ENCODE data around the gene CCDC80. TPM values are rescaled to one million over a fixed set of nuclear protein-coding genes. Genes with fewer than 3 reads are reported as not detected.
A peak's percentile ranks its signal among the peaks of the same experiment; 100 is the strongest.

The CCDC80 gene
- polyA plus RNA-seq, 1 donor: 27.6 TPM

- Histone ChIP-seq H3K4me3 (ENCODE audit: low read length) (no peak overlapping the region), H3K9me3 (ENCODE audit: control insufficient read depth, low read depth, low read length) (peaks cover 2% of the 10 kb centered on the region), H3K36me3 (ENCODE audit: control insufficient read depth, insufficient read depth, low read length) (no peaks in the 10 kb centered on the region), H3K27me3 (ENCODE audit: control insufficient read depth, insufficient read depth, low read length) (peaks cover 3% of the 10 kb centered on the region), H3K27ac (ENCODE audit: low read length) (peak overlapping the region; percentile 13), H3K4me1 (ENCODE audit: control insufficient read depth, insufficient read depth, low read length) (no peaks in the 10 kb centered on the region)
- DNase-seq: no peak
- WGBS (ENCODE audit: insufficient coverage, low lambda C conversion rate): 84% methylated on average over 2 of the region's 4 CpGs
Measured at GRCh38 chr3:112634786-112635541, 6.0 kb downstream of the CCDC80 start.

- H3K36me3 ChIP-seq (ENCODE audit: control insufficient read depth, insufficient read depth, low read length): no peaks in the 10 kb centered on the region
- no peaks in the 10 kb centered on the region for H3K4me1 ChIP-seq (ENCODE audit: control insufficient read depth, insufficient read depth, low read length)
- no peak overlapping the region for H3K4me3 ChIP-seq (ENCODE audit: low read length)
- DNase-seq: no peak
- H3K9me3 ChIP-seq (ENCODE audit: control insufficient read depth, low read depth, low read length): peaks cover 2% of the 10 kb centered on the region
- no peaks in the 10 kb centered on the region for H3K27me3 ChIP-seq (ENCODE audit: control insufficient read depth, insufficient read depth, low read length)
- H3K27ac ChIP-seq (ENCODE audit: low read length): no peak overlapping the region
- WGBS (ENCODE audit: insufficient coverage, low lambda C conversion rate): 50% methylated on average over 1 of the region's 1 CpG
Measured at GRCh38 chr3:112633757-112634156, 7.2 kb downstream of the CCDC80 start.

GRCh38 chr3:112633191-112633590 is 7.8 kb downstream of the CCDC80 start:
- no peaks in the 10 kb centered on the region for H3K36me3 ChIP-seq (ENCODE audit: control insufficient read depth, insufficient read depth, low read length)
- 80% methylated on average over 1 of the region's 3 CpGs for WGBS (ENCODE audit: insufficient coverage, low lambda C conversion rate)
- H3K4me3 ChIP-seq (ENCODE audit: low read length): no peak overlapping the region
- no peak for DNase-seq
- no peaks in the 10 kb centered on the region for H3K27me3 ChIP-seq (ENCODE audit: control insufficient read depth, insufficient read depth, low read length)
- H3K4me1 ChIP-seq (ENCODE audit: control insufficient read depth, insufficient read depth, low read length): no peaks in the 10 kb centered on the region
- no peak overlapping the region for H3K27ac ChIP-seq (ENCODE audit: low read length)
- peaks cover under 1% of the 10 kb centered on the region for H3K9me3 ChIP-seq (ENCODE audit: control insufficient read depth, low read depth, low read length)

- no peak for DNase-seq
- H3K9me3 ChIP-seq (ENCODE audit: control insufficient read depth, low read depth, low read length): no peaks in the 10 kb centered on the region
- no peaks in the 10 kb centered on the region for H3K27me3 ChIP-seq (ENCODE audit: control insufficient read depth, insufficient read depth, low read length)
- no peak overlapping the region for H3K4me3 ChIP-seq (ENCODE audit: low read length)
- H3K36me3 ChIP-seq (ENCODE audit: control insufficient read depth, insufficient read depth, low read length): no peaks in the 10 kb centered on the region
- no CpG with 5 or more reads among the region's 4 CpGs for WGBS (ENCODE audit: insufficient coverage, low lambda C conversion rate)
- no peaks in the 10 kb centered on the region for H3K4me1 ChIP-seq (ENCODE audit: control insufficient read depth, insufficient read depth, low read length)
- H3K27ac ChIP-seq (ENCODE audit: low read length): no peak overlapping the region
Measured at GRCh38 chr3:112632596-112632995, 8.3 kb downstream of the CCDC80 start.

GRCh38 chr3:112631257-112631656 is 9.7 kb downstream of the CCDC80 start:
- DNase-seq: no peak
- no peak overlapping the region for H3K4me3 ChIP-seq (ENCODE audit: low read length)
- no peaks in the 10 kb centered on the region for H3K36me3 ChIP-seq (ENCODE audit: control insufficient read depth, insufficient read depth, low read length)
- no peak overlapping the region for H3K27ac ChIP-seq (ENCODE audit: low read length)
- 92% methylated on average over 2 of the region's 3 CpGs for WGBS (ENCODE audit: insufficient coverage, low lambda C conversion rate)
- H3K4me1 ChIP-seq (ENCODE audit: control insufficient read depth, insufficient read depth, low read length): no peaks in the 10 kb centered on the region
- H3K27me3 ChIP-seq (ENCODE audit: control insufficient read depth, insufficient read depth, low read length): no peaks in the 10 kb centered on the region
- H3K9me3 ChIP-seq (ENCODE audit: control insufficient read depth, low read depth, low read length): no peaks in the 10 kb centered on the region

- Histone ChIP-seq H3K27me3 (ENCODE audit: control insufficient read depth, insufficient read depth, low read length) (no peaks in the 10 kb centered on the region), H3K27ac (ENCODE audit: low read length) (no peak overlapping the region), H3K4me1 (ENCODE audit: control insufficient read depth, insufficient read depth, low read length) (no peaks in the 10 kb centered on the region), H3K36me3 (ENCODE audit: control insufficient read depth, insufficient read depth, low read length) (no peaks in the 10 kb centered on the region), H3K4me3 (ENCODE audit: low read length) (no peak overlapping the region), H3K9me3 (ENCODE audit: control insufficient read depth, low read depth, low read length) (no peaks in the 10 kb centered on the region)
- 17% methylated on average over 1 of the region's 7 CpGs for WGBS (ENCODE audit: insufficient coverage, low lambda C conversion rate)
- peak in 1 of 2 donors; percentile 20 for DNase-seq
Measured at GRCh38 chr3:112629425-112629824, 11.5 kb downstream of the CCDC80 start.

GRCh38 chr3:112627919-112628466 is 12.9 kb downstream of the CCDC80 start:
- no CpG with 5 or more reads among the region's 1 CpG for WGBS (ENCODE audit: insufficient coverage, low lambda C conversion rate)
- Histone ChIP-seq H3K36me3 (ENCODE audit: control insufficient read depth, insufficient read depth, low read length) (no peaks in the 10 kb centered on the region), H3K9me3 (ENCODE audit: control insufficient read depth, low read depth, low read length) (no peaks in the 10 kb centered on the region), H3K27me3 (ENCODE audit: control insufficient read depth, insufficient read depth, low read length) (no peaks in the 10 kb centered on the region), H3K4me1 (ENCODE audit: control insufficient read depth, insufficient read depth, low read length) (no peaks in the 10 kb centered on the region), H3K27ac (ENCODE audit: low read length) (no peak overlapping the region), H3K4me3 (ENCODE audit: low read length) (no peak overlapping the region)
- DNase-seq: no peak

GRCh38 chr3:112627419-112627818 is 13.5 kb downstream of the CCDC80 start:
- WGBS (ENCODE audit: insufficient coverage, low lambda C conversion rate): 88% methylated on average over 1 of the region's 4 CpGs
- no peak overlapping the region for H3K27ac ChIP-seq (ENCODE audit: low read length)
- no peak overlapping the region for H3K4me3 ChIP-seq (ENCODE audit: low read length)
- no peak for DNase-seq
- no peaks in the 10 kb centered on the region for H3K9me3 ChIP-seq (ENCODE audit: control insufficient read depth, low read depth, low read length)
- no peaks in the 10 kb centered on the region for H3K27me3 ChIP-seq (ENCODE audit: control insufficient read depth, insufficient read depth, low read length)
- H3K36me3 ChIP-seq (ENCODE audit: control insufficient read depth, insufficient read depth, low read length): no peaks in the 10 kb centered on the region
- H3K4me1 ChIP-seq (ENCODE audit: control insufficient read depth, insufficient read depth, low read length): no peaks in the 10 kb centered on the region

- no peaks in the 10 kb centered on the region for H3K4me1 ChIP-seq (ENCODE audit: control insufficient read depth, insufficient read depth, low read length)
- DNase-seq: no peak
- H3K36me3 ChIP-seq (ENCODE audit: control insufficient read depth, insufficient read depth, low read length): no peaks in the 10 kb centered on the region
- no peak overlapping the region for H3K27ac ChIP-seq (ENCODE audit: low read length)
- no peaks in the 10 kb centered on the region for H3K9me3 ChIP-seq (ENCODE audit: control insufficient read depth, low read depth, low read length)
- H3K27me3 ChIP-seq (ENCODE audit: control insufficient read depth, insufficient read depth, low read length): no peaks in the 10 kb centered on the region
- H3K4me3 ChIP-seq (ENCODE audit: low read length): no peak overlapping the region
- 88% methylated on average over 1 of the region's 1 CpG for WGBS (ENCODE audit: insufficient coverage, low lambda C conversion rate)
Measured at GRCh38 chr3:112623717-112624116, 17.2 kb downstream of the CCDC80 start.

GRCh38 chr3:112623213-112623612 is 17.7 kb downstream of the CCDC80 start:
- H3K27ac ChIP-seq (ENCODE audit: low read length): no peak overlapping the region
- H3K9me3 ChIP-seq (ENCODE audit: control insufficient read depth, low read depth, low read length): no peaks in the 10 kb centered on the region
- no peaks in the 10 kb centered on the region for H3K36me3 ChIP-seq (ENCODE audit: control insufficient read depth, insufficient read depth, low read length)
- H3K4me3 ChIP-seq (ENCODE audit: low read length): no peak overlapping the region
- no peaks in the 10 kb centered on the region for H3K27me3 ChIP-seq (ENCODE audit: control insufficient read depth, insufficient read depth, low read length)
- WGBS (ENCODE audit: insufficient coverage, low lambda C conversion rate): 97% methylated on average over 3 of the region's 5 CpGs
- DNase-seq: no peak
- H3K4me1 ChIP-seq (ENCODE audit: control insufficient read depth, insufficient read depth, low read length): no peaks in the 10 kb centered on the region

GRCh38 chr3:112619295-112619694 is 21.6 kb downstream of the CCDC80 start:
- H3K36me3 ChIP-seq (ENCODE audit: control insufficient read depth, insufficient read depth, low read length): no peaks in the 10 kb centered on the region
- H3K27ac ChIP-seq (ENCODE audit: low read length): no peak overlapping the region
- H3K9me3 ChIP-seq (ENCODE audit: control insufficient read depth, low read depth, low read length): no peaks in the 10 kb centered on the region
- WGBS (ENCODE audit: insufficient coverage, low lambda C conversion rate): no CpG with 5 or more reads among the region's 2 CpGs
- DNase-seq: no peak
- H3K4me3 ChIP-seq (ENCODE audit: low read length): no peak overlapping the region
- H3K4me1 ChIP-seq (ENCODE audit: control insufficient read depth, insufficient read depth, low read length): no peaks in the 10 kb centered on the region
- H3K27me3 ChIP-seq (ENCODE audit: control insufficient read depth, insufficient read depth, low read length): no peaks in the 10 kb centered on the region
